Stomach smooth muscle (tissue), 2 donors: ENCODE measurements around the gene WFIKKN1.
A peak's percentile ranks its signal among the peaks of the same experiment; 100 is the strongest.

Experiments used
- H3K27ac ChIP-seq: one replicate; pipeline ENCODE4 v1.7.0; 2013; ENCODE audit warnings: mild to moderate bottlenecking, low read length, inconsistent platforms
- H3K27me3 ChIP-seq, 2 donors: one replicate each; pipeline ENCODE4 v1.7.0; 2013; ENCODE audit warnings: low read length in 2 of 2; ENCODE audit not compliant: insufficient read depth in 2 of 2, control insufficient read depth in 1 of 2
- H3K36me3 ChIP-seq, 2 donors: one replicate each; pipeline ENCODE4 v1.7.0; 2013; ENCODE audit warnings: low read length in 2 of 2; ENCODE audit not compliant: control insufficient read depth in 2 of 2, insufficient read depth in 2 of 2
- H3K4me1 ChIP-seq: one replicate; pipeline ENCODE4 v1.7.0; 2013; ENCODE audit warnings: low read length; ENCODE audit not compliant: control insufficient read depth, insufficient read depth
- H3K4me3 ChIP-seq, 2 donors: one replicate each; pipeline ENCODE4 v1.7.0; 2013; ENCODE audit warnings: low read length in 2 of 2
- H3K9ac ChIP-seq, 2 donors: one replicate each; pipeline ENCODE4 v1.7.0; 2013; ENCODE audit warnings: low read length in 2 of 2, mild to moderate bottlenecking in 1 of 2
- H3K9me3 ChIP-seq, 2 donors: one replicate each; pipeline ENCODE4 v1.7.0; 2013; ENCODE audit warnings: low read length in 2 of 2; ENCODE audit not compliant: control insufficient read depth in 2 of 2
- donor health status: healthy.
- donor health status: Pancreatic carcinoma.

Gene WFIKKN1

DNA sequence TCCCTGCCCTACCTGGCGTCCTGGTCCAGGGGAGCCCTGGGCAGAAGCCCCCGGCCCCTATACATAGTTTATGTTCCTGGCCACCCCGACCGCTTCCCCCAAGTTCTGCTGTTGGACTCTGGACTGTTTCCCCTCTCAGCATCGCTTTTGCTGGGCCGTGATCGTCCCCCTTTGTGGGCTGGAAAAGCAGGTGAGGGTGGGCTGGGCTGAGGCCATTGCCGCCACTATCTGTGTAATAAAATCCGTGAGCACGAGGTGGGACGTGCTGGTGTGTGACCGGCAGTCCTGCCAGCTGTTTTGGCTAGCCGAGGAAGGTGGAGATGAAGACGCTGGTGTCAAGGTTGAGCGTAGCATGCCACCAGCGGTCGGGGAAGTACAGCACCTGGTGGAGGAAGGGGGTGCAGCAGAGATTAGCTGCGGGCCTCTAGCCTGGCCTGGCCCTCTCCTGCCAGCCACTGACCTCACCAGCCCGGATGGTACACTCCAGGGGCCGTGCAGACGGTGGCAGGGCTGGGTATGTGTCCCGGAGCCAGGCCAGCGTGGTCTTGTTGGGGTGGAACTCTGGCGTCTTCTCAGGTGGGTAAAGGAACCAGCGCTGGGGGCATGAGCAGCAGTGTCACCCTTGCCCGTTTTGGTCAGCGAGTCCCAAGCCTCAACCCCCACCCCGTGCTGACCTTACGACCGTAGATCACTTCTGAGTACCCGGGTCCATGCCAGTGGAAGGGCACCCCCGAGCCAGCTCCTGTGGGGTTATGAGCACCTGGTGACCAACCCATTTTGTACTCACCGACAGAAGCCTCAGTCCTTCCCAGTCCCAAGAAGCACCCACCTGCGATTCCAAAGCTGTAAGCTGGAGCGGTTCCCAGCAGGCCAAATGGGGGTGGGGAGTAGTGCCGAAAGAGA lies 52.0 kb downstream of the WFIKKN1 start:
- Histone ChIP-seq H3K27me3 (no peaks in the 10 kb centered on the region), H3K4me1 (peaks cover 52% of the 10 kb centered on the region), H3K4me3 (peak overlapping the region in 1 of 2 donors; percentile 81), H3K9ac (no peak overlapping the region), H3K9me3 (no peaks in the 10 kb centered on the region), H3K36me3 (peaks cover 12 to 17% of the 10 kb centered on the region in 2 donors), H3K27ac (no peak overlapping the region)

DNA sequence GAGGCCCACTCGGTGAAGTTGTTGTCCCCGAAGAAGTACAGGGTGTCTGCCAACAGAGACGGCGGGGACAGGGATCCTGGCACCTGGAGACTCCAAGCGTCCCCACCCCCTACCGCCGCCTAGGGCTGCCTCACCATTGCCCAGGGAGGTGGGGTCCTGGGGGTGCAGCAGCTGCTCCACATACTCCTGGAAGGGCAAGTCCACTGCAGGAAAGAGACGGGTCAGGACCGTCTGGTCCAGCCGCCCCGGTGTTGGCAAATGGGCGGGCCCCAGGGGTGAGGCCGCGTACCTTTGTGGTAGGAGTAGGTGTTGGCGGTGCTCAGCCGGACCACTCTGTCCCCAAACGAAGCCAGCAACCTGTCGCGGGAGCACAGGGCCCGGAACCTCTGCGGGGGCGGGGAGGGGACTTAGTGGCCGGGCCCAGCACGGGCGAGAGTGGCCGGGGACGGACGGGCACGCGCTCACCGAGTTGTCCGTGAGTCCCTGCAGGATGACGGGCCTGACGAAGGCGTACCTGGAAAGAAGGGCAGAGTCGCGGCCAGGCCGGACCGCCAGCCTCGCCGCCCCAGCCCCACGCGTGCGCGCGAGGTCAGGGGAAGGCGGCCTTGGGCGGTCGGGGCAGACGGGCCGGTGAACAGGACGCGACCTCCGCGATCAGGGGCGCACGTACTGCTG lies 52.7 kb downstream of the WFIKKN1 start:
- Histone ChIP-seq H3K4me3 (peak overlapping the region; percentile 63 to 81), H3K9me3 (no peaks in the 10 kb centered on the region), H3K27me3 (no peaks in the 10 kb centered on the region), H3K4me1 (peaks cover 53% of the 10 kb centered on the region), H3K9ac (peak overlapping the region in 1 of 2 donors; percentile 53), H3K27ac (no peak overlapping the region), H3K36me3 (peaks cover 12 to 17% of the 10 kb centered on the region in 2 donors)
